BJ (cell line): ENCODE results near the gene GOLGA1. TPM values are rescaled to one million over a fixed set of nuclear protein-coding genes. Genes with fewer than 3 reads are reported as not detected.

Experiments
- CTCF ChIA-PET: fragments of 350-600 bp; formaldehyde crosslinking; extraction: SDS; loops from one replicate; lab custom pipeline; 2021; ENCODE audit warnings: antibody characterized with exemption, inconsistent platforms; lab: Yijun Ruan, JAX
- POLR2A ChIA-PET: fragments of 300-600 bp; sonication (Branson Sonifier 250); formaldehyde crosslinking; extraction: SDS; loops from one replicate; lab custom pipeline; 2021; ENCODE audit warnings: antibody characterized with exemption; lab: Charles Lee
- DNase-seq: peaks from one replicate; pipeline ENCODE4 v3.0.0-alpha.2; 2011; ENCODE audit warnings: low read depth
- H3K27me3 ChIP-seq: 2 replicates; pipeline ENCODE4 v1.6.0; 2011; ENCODE audit warnings: low read length; ENCODE audit not compliant: control insufficient read depth, insufficient read depth
- H3K36me3 ChIP-seq: 2 replicates; pipeline ENCODE4 v1.5.1; 2011; ENCODE audit warnings: low read length; ENCODE audit not compliant: control insufficient read depth, insufficient read depth
- H3K4me3 ChIP-seq: 2 replicates; pipeline ENCODE4 v1.5.1; 2011; ENCODE audit warnings: low read depth, mild to moderate bottlenecking, control low read depth, low read length
- polyA plus RNA-seq: library from polyadenylated mRNA; depleted of rRNA; stranded (reverse); fragments of >200 nt; gene quantifications from 2 replicates; pipeline ENCODE4 v1.2.3, GENCODE V29; 2011
- TF ChIP-seq, protein P1 (sequence below): IDR thresholded peaks from 2 replicates; pipeline ENCODE4 v1.5.1; 2011; ENCODE audit warnings: low read depth, mild to moderate bottlenecking, control low read depth, inconsistent platforms, low read length, moderate library complexity; ENCODE audit not compliant: insufficient read depth

The GOLGA1 gene
- polyA plus RNA-seq, 1 experiment, result 12.4 TPM

DNA sequence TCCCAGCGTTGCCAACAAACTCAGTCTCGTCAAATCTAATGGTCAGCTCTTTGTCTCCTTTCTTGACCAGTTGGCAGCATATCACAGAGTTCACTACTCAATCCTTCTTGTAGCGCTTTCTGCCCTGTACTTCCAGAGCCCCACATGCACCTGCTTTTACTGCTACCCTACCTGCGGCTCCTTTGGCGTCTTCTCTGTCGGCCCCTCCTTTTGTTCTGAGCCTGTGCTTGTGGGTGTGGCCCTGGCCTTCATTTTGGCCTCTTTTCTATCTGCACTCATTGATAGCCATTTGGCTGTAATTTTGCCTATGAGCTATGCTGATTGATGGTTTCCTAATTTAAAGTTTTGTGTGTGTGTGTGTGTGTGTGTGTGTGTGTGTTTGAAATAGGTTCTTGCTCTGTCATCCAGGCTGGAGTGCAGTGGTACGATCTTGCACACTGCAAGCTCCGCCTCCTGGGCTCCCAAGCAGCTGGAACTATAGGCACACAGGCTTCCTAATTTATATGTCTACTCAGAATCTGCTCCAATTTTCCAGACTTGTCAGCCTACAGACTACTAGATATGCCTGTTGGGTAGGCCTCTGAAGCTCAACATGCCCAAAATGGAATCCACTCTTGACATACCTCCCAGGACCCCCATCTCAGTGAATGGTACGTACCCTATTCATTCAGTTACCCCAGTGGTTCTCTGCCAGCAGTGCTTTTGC is 46.7 kb downstream of the GOLGA1 start:
- CTCF ChIA-PET, result interaction anchor here (1.0 to 2.5 kb wide), 11 partner anchors 14 to 249 kb away, joined by 3 to 16 read pairs (median 5); partner anchors contain the start of genes NR6A1, SCAI and WDR38
- Histone ChIP-seq H3K4me3 (no peak overlapping the region), H3K27me3 (no peaks in the 10 kb centered on the region), H3K36me3 (peaks cover 16% of the 10 kb centered on the region)
- TF ChIP-seq, protein P1, sequence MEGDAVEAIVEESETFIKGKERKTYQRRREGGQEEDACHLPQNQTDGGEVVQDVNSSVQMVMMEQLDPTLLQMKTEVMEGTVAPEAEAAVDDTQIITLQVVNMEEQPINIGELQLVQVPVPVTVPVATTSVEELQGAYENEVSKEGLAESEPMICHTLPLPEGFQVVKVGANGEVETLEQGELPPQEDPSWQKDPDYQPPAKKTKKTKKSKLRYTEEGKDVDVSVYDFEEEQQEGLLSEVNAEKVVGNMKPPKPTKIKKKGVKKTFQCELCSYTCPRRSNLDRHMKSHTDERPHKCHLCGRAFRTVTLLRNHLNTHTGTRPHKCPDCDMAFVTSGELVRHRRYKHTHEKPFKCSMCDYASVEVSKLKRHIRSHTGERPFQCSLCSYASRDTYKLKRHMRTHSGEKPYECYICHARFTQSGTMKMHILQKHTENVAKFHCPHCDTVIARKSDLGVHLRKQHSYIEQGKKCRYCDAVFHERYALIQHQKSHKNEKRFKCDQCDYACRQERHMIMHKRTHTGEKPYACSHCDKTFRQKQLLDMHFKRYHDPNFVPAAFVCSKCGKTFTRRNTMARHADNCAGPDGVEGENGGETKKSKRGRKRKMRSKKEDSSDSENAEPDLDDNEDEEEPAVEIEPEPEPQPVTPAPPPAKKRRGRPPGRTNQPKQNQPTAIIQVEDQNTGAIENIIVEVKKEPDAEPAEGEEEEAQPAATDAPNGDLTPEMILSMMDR, result no peak
- no peak for DNase-seq
- POLR2A ChIA-PET, result no interaction called here

DNA sequence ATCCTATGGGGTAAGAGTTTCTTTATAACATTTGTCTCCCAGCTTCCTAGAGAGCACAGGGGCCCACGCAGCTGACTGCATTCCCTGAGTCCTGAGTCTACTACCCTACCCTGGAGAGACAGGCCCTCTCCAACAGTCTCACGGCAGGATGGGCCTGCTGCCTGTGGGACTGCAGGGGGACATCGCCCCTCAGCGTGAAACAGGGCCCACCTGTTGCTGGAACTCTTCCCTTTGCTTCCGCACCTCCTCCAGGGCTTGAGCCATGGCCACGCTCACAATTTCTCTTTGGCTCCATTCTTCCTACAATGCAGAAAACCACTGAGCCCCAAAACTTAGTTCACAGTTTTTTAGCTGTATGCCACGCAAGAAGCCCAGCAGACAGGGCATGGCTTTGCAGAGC is 50.7 kb downstream of the GOLGA1 start:
- H3K27me3 ChIP-seq, result no peaks in the 10 kb centered on the region
- POLR2A ChIA-PET, result no interaction called here
- H3K36me3 ChIP-seq, result peaks cover 36% of the 10 kb centered on the region
- TF ChIP-seq, protein P1, result no peak
- DNase-seq, result no peak
- H3K4me3 ChIP-seq, result no peak overlapping the region
- CTCF ChIA-PET, result interaction anchor here (2.0 to 2.6 kb wide), 2 partner anchors 37 to 118 kb away, joined by 6 to 7 read pairs; partner anchors contain the start of gene WDR38

DNA sequence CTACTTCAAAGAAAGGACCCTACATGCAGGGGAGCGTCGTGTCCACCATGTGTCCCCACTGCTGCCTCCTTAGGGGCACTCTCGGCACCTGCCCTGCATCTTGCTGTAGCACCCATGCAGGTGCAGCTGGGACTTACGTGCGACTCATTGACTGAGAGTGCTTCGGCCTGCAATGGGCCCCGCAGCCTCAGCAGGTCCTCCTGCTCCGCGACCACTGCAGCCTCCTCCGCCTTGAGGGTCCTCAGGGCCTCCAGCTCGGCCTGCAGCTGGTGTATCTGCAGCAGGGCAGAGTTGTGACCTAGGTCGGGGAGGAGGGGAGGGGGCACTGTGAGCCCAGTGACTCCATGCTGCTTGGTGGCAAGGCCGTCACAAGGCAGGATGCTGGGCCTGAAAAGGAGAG is 51.9 kb downstream of the GOLGA1 start:
- TF ChIP-seq, protein P1, result no peak
- Histone ChIP-seq H3K4me3 (no peak overlapping the region), H3K36me3 (peaks cover 37% of the 10 kb centered on the region), H3K27me3 (no peaks in the 10 kb centered on the region)
- DNase-seq, result no peak
- POLR2A ChIA-PET, result no interaction called here
- CTCF ChIA-PET, result interaction anchor here (2.6 kb wide), 1 partner anchor 36 kb away, joined by 7 read pairs; the partner anchor contains the start of gene WDR38

DNA sequence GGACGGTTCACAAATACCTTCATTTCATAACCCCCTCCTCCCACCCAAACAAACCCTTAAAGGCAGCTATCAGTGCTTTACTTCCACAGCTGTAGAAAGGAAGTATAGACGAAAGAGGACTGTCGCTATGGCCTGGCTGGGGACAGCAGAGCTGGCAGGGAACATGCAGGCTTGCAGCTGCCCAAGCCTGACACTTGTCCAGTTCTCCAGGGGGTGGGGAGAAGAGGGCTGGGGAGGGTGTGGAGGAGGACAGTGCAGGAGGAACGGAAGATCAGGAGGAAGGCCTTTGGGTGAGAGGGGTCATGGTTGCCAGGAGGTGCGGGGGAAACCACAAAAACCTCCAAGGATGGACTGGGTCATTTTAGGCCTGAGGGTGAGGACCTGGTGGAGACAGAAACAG is 53.1 kb downstream of the GOLGA1 start:
- DNase-seq, result no peak
- ChIA-PET CTCF (no interaction called here), POLR2A (no interaction called here)
- no peaks in the 10 kb centered on the region for H3K27me3 ChIP-seq
- H3K4me3 ChIP-seq, result no peak overlapping the region
- TF ChIP-seq, protein P1, result no peak
- peaks cover 37% of the 10 kb centered on the region for H3K36me3 ChIP-seq

DNA sequence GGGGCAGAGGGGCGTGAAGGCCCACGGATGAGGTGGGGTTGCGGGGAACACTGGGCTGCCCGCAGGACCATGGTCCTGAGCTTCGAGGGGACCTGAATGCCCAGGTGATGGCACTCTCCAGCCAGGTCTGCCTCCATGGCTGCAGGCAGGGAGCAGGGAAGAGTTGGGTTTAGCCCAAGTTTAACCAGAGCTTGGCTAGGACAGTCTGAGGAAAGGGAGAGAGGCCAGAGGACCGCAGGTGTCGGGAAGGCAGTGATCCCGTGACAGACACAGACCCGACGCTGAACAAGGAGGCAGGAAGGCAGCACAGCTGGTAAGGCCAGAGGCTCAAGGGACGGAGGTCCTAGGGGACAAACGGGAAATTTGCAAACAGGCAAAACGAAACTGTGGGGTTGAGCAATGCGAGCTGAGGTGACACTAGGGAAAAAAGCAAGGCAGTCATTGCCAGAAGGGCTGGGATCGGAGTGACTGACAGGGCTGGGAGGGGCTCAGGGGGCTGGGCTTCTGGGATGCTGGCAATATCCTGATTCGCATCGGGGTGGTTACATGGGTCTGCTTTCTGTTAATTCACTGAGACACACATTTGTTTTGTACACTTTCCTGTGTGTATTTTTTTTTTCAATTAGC is 53.9 kb downstream of the GOLGA1 start:
- H3K36me3 ChIP-seq, result peaks cover 42% of the 10 kb centered on the region
- H3K4me3 ChIP-seq, result no peak overlapping the region
- TF ChIP-seq, protein P1, result no peak
- POLR2A ChIA-PET, result no interaction called here
- H3K27me3 ChIP-seq, result no peaks in the 10 kb centered on the region
- CTCF ChIA-PET, result no interaction called here
- no peak for DNase-seq
